Adipose tissue (tissue), 3 donors: ENCODE measurements around the gene OR13C4. TPM values are rescaled to one million over a fixed set of nuclear protein-coding genes. Genes with fewer than 3 reads are reported as not detected.

Experiments used
- polyA plus RNA-seq, 3 donors: library from polyadenylated mRNA; stranded (reverse); fragments of 200-250 nt; gene quantifications; one replicate each; pipeline ENCODE4 v1.2.3, GENCODE V29; 2013
- donor health status: healthy with polysubstance abuse.
- donor health status: Bipolar disorder and iron deficiency.
- donor health status: healthy.

Gene OR13C4
- polyA plus RNA-seq, 3 donors: not detected

Other genes starting within 250 kb of the OR13C4 start
- not detected for gene OR13F1, start 22.9 kb downstream of the OR13C4 start, polyA plus RNA-seq
- gene OR13C3, start 9.6 kb upstream of the OR13C4 start, polyA plus RNA-seq: not detected
- not detected for gene OR13C8, start 42.0 kb upstream of the OR13C4 start, polyA plus RNA-seq
- gene OR13C5, start 72.2 kb upstream of the OR13C4 start, polyA plus RNA-seq: not detected
- not detected for gene OR13C2, start 78.4 kb upstream of the OR13C4 start, polyA plus RNA-seq
- not detected for gene OR13C9, start 91.0 kb upstream of the OR13C4 start, polyA plus RNA-seq
- gene OR13D1, start 167.3 kb upstream of the OR13C4 start, polyA plus RNA-seq: not detected
- 10 to 100 TPM; 11.1 to 35.4 (median 27.2) TPM for gene NIPSNAP3A, start 220.5 kb upstream of the OR13C4 start, polyA plus RNA-seq
- 10 to 100 TPM in 1 of 3 donors, 1 to 10 TPM in 2; 2.2 to 12.8 (median 5.1) TPM for gene NIPSNAP3B, start 236.9 kb upstream of the OR13C4 start, polyA plus RNA-seq